Mononuclear cell (primary cell): ENCODE results near the gene GNAI2. TPM values are rescaled to one million over a fixed set of nuclear protein-coding genes. Genes with fewer than 3 reads are reported as not detected.
"Not testable (repeated sequence)": the region's sequence is repeated elsewhere in the genome, so short reads cannot be mapped to it uniquely, and the experiment has no call there.

Experiments used
- H3K27me3 ChIP-seq: 2 replicates; pipeline ENCODE4 v1.6.0; 2011; ENCODE audit warnings: low read length, control low read depth; ENCODE audit not compliant: insufficient read depth
- H3K4me1 ChIP-seq: 2 replicates; pipeline ENCODE4 v1.5.1; 2011; ENCODE audit warnings: mild to moderate bottlenecking, low read length, control low read depth; ENCODE audit not compliant: insufficient read depth
- H3K4me3 ChIP-seq: 2 replicates; pipeline ENCODE4 v1.5.1; 2011; ENCODE audit warnings: mild to moderate bottlenecking, low read length, moderate library complexity
- H3K9me3 ChIP-seq: 2 replicates; pipeline ENCODE4 v1.5.1; 2011; ENCODE audit warnings: low read depth, mild to moderate bottlenecking, control low read depth, low read length
- total RNA-seq: library from RNA; depleted of rRNA; stranded (reverse); fragments of >200 nt; gene quantifications from one replicate; pipeline ENCODE4 v1.2.3, GENCODE V29; 2012

GNAI2 gene
- total RNA-seq, 1 donor: 243 TPM

DNA sequence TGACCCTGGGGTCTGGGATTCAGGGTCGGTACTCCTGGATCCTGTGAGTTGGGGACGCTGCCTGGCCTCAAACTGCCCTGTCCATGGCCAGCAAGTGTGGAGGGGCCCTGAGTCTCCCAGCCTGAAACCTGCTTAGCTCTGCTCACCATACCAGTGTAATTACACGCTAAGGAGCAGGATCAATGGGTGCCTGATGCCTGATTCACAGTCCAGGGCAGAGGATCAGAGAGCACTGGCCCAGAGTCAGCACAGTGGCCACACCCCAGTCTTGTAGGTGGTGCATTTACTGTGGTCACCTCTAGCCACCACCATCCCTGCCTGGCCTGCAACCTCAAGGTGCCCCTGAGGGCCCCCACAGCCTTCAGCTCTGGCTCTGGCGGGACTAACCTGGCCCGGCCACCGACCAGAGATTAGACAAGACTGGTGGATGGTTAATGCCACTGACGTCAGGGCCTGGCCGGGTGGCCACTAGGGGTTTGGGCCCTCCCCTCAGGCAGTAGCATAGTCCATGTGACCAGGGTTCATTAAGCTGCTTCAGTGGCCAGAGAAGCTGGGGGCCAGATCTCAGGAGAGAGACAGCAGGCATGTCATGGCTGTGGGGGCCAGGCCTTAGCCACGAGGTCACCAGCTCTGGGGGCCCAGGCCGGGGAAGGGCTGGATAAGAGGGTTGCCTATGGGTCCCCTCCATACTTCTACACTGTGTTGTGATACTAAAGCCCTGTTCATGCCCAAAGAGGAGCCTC is 34.3 kb upstream of the GNAI2 start:
- H3K4me3 ChIP-seq: no peak overlapping the region
- H3K27me3 ChIP-seq: peaks cover 26% of the 10 kb centered on the region

DNA sequence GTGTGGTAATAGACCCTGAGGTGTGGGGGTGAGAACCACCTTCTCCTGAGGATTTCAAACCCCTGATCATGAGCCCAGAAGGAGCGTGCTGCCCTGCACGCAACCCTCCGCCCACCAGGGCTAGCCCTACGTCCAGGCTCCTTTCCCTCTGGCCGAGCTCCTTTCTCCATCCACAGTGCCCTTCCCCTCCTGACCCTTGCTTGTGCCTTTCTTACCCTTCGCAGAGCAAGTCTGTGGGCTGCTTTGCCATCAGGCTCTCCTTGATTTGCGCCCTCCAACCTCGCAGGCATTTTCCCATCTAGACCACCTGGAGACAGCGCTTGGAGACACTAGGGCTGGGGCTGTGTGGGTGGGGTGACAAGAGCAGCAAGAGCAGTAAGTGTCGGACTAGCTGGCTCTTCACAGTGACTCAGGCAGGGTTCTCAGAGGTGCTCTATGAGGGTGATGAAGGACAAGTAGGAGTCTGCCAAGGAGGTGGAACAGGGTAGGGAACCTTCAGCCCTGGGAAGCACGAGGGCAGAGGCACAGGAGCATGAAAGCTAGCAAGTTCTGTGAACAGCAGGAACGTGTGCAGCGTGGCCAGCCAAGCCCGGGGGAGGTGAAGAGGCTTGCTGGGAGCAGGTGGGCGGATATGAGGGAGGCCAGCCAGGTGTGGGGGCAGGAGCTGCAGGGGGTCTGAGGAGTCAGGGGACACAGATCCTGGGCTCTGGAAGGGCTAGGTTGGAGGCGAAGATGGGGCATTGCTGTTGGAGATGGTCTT is 33.5 kb upstream of the GNAI2 start:
- H3K9me3 ChIP-seq: no peaks in the 10 kb centered on the region
- H3K4me1 ChIP-seq: peaks cover 9% of the 10 kb centered on the region
- peaks cover 30% of the 10 kb centered on the region for H3K27me3 ChIP-seq
- no peak overlapping the region for H3K4me3 ChIP-seq

More for the DNA sequence above, 34.3 kb upstream of the GNAI2 start:
- Histone ChIP-seq H3K4me1 (peaks cover 9% of the 10 kb centered on the region), H3K9me3 (no peaks in the 10 kb centered on the region)

DNA sequence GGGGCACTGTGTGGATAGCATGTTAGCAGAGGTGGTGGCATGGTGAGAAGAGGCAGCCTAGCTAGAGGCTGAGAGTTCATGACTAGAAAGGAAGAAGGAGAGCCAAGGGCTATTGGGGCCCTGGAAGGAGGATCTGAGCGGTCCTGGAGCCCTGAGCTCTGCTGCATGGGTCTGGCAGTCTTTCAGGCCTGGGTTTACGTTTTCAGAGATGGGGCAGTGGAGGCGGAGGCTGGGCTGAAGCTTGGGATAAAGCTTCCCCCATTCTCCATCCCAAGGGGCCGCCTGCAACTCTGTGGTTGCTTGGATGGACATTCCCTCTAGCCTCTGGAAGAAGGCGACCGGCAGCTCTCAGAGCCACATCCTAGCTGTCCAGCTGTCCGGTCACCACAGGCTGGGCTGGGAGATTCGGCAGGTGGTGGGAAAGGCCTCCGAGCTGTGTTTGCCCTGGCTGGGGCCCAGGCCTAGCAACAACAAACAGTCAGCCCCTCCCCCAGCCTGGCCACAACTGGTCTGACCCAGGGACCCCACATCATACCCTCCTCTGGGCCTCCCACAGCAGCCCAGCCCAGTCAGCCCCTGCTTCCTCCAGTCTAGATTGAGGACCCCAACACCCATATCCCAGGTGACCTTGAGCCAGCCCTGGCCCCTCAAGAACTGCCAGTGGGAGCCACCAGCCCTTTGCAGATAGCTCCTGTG is 32.7 kb upstream of the GNAI2 start:
- peaks cover 9% of the 10 kb centered on the region for H3K4me1 ChIP-seq
- H3K4me3 ChIP-seq: no peak overlapping the region
- H3K9me3 ChIP-seq: no peaks in the 10 kb centered on the region
- H3K27me3 ChIP-seq: peaks cover 30% of the 10 kb centered on the region

DNA sequence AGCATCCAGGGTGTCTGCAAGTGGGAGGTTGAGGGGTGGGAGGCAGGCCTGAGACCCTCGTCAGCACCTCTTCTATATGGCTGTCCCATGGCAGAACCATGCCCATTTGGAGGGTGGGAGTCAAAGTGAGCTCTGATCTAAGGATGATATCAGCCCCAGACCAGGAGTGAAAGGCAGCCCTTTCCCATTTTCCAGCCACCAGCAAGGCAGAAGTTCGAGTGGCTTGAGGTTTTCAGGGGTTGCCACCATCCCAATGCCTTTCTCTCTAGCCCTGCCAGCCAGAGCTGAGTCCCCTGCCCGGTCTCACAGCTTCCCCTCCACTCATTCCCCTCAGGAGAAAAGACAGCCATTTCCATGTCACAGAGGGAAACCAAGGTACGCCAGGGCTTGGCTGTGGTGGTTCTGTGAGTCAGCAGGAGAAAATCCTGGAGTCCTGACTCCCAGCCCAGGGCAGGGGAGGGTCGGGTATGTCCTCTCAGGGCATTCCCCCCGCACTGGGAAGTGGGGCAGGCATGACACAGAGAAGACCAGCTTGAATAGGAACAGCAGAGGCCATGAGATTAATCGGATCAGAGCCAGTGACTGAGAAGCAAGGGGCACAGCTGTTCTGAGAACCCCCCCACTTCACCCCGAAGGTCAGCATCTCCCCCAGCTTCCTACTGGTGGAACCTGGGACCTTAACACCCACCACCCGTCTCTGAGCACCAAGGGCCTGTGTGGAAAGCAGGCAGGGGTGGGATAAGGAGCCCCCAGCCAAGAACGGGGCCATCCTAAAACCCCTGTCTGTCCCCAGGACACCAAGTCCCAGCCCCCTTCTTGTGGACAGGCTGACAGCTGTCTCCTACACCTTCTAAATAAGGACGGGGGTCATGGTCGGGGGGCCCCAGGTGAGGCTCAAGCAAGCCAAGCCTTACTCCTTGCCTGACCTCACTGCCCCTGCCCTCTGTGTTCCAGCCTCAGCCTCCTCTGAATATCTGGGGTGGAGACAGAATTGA is 31.9 kb upstream of the GNAI2 start:
- peaks cover 30% of the 10 kb centered on the region for H3K27me3 ChIP-seq
- no peaks in the 10 kb centered on the region for H3K9me3 ChIP-seq
- H3K4me3 ChIP-seq: no peak overlapping the region
- H3K4me1 ChIP-seq: peaks cover 9% of the 10 kb centered on the region

DNA sequence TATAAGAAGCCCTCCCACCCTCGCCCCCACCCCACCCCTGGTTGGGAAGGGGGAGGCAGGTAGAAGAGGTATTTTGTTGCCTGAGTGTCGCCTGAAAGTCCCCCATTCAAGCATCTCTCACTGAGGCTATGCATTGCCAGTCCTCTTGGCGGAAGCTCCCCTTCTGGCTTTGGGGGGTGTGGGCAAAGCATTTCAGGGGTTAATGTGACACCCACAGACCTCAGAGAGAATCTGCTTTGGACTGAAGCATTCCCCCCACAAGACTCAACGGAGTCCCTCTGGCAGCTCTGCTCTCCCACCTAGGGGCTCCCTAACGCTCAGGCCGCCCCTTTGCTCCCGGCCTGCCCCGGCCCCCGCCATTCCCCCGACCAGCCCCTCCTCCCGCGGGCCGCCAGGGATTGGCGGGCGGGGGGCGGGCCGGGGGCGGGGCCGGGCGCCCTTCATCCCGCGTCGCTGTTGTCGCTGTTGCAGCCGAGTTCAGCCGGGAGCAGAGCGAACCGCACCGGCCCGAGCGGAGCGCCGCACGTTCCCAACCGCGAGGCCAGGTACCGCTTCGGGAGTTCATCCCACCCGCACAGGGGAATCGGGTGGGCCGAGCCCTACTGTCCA is 31.1 kb upstream of the GNAI2 start, which contains the start of gene SLC38A3:
Gene SLC38A3 (plus strand): TSS at position 468 of the 609 bp plus-strand sequence. CDS start 8,929 bp downstream, outside the sequence.
- peaks cover 30% of the 10 kb centered on the region for H3K27me3 ChIP-seq
- peaks cover 9% of the 10 kb centered on the region for H3K4me1 ChIP-seq
- H3K9me3 ChIP-seq: no peaks in the 10 kb centered on the region
- H3K4me3 ChIP-seq: no peak within 1 kb of the TSS

DNA sequence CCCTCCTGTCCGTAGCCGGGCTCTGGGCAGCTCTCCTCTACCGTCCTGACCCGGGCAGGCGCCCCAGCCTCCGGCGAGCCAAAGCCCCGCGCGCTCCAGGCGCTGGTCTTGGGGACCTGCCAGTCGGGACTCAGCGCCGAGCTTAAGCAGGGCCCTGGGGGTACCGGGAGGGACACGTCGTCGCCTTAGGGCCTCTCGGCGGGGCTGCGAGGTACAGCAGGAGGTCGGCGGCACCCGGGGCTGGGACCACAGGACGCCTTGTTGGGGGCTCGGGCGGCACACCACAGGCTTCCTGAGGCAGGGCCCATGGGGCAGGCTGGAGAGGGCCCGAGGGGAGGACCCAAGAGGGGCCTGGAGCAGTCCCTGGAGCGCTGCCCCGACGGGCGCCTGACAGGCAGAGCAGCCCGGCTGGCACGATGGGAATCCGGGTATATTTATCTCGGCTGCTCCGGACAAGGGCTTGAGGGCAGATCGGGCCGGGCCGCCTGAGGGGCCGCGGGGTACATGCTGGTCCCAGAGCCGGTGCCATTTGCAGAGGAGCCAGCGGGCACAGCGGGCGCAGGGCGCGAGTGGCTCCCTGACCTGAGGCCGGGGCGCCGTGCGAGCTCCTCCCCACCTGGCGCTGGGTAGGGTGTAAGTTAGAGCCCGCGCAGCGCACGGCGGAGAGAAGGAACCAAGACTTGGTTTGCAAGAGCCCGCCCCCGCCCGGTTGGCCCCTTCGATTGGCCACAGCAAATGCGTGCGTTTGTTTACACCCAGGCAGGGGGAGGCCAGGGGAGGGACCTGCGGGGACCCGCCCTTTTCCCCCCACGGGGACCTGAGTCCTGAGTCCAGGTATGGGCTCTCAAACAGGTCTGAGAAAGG is 30.4 kb upstream of the GNAI2 start:
- H3K27me3 ChIP-seq: peaks cover 30% of the 10 kb centered on the region
- no peaks in the 10 kb centered on the region for H3K9me3 ChIP-seq
- no peak overlapping the region for H3K4me3 ChIP-seq
- peaks cover 9% of the 10 kb centered on the region for H3K4me1 ChIP-seq

DNA sequence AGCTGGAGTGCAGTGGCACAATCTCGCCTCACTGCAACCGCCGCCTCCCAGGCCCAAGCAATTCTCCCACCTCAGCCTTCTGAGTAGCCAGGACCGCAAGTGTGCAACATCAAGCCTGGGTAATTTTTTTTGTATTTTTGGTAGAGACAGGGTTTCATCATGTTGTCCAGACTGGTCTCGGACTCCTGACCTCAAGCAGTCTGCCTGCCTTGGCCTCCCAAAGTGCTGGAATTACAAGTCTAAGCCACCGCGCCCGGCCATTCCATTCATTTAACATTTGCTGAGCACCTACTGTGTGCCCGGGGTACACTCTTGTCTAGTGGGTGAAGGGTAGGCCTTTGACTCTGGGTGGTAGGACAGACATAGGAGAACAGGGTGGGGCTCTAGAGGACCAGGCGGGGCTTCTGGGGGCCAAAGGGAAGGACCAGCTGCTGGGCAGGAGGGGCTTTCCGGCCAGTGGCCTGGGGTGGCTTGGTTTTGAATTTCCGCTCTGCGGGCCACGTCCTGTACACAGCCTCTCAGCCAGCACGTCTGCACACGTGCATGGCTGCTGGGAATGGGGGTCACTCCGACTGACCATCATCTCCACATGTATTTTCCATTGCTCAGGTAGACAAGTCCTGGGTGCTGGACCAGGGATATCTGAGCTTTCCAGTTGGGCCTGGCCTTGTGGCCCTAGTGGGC is 28.5 kb upstream of the GNAI2 start:
- peaks cover 30% of the 10 kb centered on the region for H3K27me3 ChIP-seq

DNA sequence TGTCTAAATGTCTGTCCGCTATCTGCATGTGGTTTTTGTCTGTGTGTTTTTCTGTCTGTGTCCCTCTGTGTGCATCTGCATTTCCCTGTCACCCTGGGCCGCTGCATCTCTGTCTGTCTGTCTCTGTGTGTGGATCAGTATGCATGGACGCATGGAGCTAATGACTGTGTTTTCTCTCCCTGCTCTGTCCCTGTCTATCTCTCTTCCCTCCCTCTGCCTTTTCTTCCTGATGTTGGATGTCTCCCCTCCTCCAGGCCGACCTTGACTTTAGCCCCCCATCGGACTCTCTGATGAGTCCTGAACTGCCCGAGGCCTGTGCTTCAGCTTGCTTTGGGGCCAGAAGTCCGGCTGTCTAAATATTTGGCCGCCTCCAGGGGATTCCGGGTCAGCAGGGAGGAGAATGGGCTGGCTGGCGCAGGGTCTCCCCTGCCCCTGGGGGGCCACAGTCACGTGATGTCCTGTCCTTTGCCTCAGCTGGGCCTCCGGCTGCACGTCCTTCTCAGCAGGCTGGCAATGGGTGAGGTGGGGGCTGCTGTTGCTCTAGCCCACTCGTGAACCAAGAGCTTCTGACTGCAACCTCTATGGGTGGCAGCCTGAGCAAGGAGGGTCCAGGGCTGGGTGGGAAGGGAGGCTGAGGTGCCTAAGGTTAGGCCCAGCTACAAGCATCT is 27.2 kb upstream of the GNAI2 start:
- H3K4me1 ChIP-seq: peaks cover 9% of the 10 kb centered on the region
- peaks cover 23% of the 10 kb centered on the region for H3K27me3 ChIP-seq
- H3K4me3 ChIP-seq: no peak overlapping the region
- no peaks in the 10 kb centered on the region for H3K9me3 ChIP-seq

More for the DNA sequence above, 28.5 kb upstream of the GNAI2 start:
- Histone ChIP-seq H3K4me3 (no peak overlapping the region), H3K4me1 (peaks cover 9% of the 10 kb centered on the region), H3K9me3 (no peaks in the 10 kb centered on the region)

DNA sequence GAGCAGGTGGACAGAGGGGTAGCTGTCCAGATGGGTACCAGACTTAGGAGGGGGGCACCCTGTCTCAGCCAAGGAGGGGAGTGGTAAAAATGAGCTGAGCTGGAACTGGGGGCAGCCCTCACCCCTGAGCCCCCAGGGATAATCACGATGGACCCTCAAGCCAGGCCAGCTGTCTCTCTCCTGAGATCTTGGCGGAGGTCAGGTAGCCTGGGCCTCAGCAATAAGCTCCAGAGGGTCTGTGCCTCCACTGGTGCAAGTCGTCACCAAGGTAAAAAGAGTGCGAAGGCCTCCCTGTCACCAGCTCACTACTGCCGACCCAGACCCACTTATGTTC is 25.9 kb upstream of the GNAI2 start:
- Histone ChIP-seq H3K4me3 (no peak overlapping the region), H3K9me3 (no peaks in the 10 kb centered on the region)

DNA sequence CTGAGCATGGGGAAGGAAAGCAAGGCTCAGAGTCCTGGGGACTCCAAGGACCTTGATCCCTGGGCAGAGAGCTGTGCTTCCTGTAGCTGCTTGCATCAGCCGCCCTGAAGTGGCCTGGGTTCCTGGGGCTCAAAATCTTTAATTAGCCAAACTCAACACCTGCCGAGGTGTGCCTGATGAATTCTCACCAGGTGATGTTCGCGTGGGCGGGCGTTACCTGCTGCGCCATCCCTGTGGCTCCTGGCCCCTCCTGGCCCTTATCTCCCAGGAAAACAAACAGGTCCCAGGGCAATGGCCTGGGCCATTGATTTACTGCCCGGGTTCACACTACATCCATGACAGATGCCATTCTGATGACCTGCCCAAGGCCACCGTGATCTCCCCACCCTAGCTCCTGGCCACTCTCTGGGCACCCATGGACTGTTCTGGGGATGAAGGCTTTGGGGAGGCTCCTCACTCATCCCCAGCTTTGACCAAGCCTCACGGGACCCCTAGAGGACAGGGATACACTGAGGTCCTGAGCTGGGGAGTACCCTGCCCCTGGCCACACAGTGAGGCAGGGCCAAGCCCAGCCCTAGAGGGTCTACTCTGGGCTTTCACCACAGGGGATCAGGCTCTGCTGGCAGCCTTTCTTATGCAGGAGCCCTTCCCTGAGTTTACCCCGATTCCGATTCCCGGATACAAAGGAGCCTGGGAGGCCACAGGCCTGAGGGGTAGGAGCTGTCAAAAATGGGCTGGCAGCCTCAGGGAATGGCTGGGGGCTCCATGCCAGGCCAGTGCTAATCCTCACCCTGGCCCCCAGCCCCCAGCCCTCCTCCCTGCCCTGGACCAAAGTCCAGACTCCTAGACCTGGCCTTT is 25.3 kb upstream of the GNAI2 start:
- peaks cover 4% of the 10 kb centered on the region for H3K4me1 ChIP-seq
- H3K9me3 ChIP-seq: no peaks in the 10 kb centered on the region
- H3K4me3 ChIP-seq: no peak overlapping the region
- H3K27me3 ChIP-seq: peaks cover 13% of the 10 kb centered on the region

More for the DNA sequence above, 25.9 kb upstream of the GNAI2 start:
- Histone ChIP-seq H3K27me3 (peaks cover 16% of the 10 kb centered on the region), H3K4me1 (peaks cover 9% of the 10 kb centered on the region)

DNA sequence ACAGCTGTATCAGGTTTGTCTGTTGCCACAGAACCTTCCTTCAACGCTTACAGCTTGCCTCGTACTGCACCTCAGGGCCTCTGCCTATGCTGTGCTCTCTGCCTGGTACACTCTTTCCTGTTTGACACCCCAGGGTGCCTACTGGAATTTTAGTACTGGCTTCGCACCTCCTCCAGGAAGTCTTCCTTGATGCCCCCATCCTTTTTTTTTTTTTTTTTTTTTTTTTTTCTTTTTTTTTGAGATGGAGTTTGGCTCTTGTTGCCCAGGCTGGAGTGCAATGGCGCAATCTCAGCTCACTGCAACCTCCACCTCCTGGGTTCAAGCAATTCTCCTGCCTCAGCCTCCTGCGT is 24.7 kb upstream of the GNAI2 start:
- not testable (repeated sequence) for H3K9me3 ChIP-seq, H3K4me1 ChIP-seq, H3K27me3 ChIP-seq, H3K4me3 ChIP-seq

DNA sequence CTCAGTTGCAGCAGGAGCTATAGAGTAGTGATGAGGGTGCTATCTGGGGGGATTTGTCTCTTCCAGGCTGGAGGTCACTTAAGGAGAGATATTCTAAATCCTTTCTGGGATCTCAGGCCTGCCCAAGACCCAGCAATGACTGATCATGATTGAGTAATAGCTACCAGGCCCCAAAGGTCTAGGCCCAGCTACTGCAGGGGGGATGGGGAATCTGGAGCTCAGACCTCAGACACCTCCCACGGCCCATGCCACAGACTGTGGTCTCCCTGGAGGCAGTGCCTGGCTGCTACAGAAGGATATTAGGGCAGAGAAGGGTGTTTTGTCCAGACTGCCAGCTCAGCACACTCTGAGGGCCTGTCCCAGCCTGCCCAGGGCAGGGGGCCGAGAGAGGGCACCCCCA is 24.1 kb upstream of the GNAI2 start:
- no peak overlapping the region for H3K4me3 ChIP-seq
- H3K9me3 ChIP-seq: no peaks in the 10 kb centered on the region
- H3K27me3 ChIP-seq: peaks cover 2% of the 10 kb centered on the region
- no peaks in the 10 kb centered on the region for H3K4me1 ChIP-seq
